Activated CD8-positive, alpha-beta memory T cell treated with anti-CD3 and anti-CD28 coated beads for 48 hours (primary cell): ENCODE measurements around the gene FNDC3B.

Experiments
- DNase-seq, 3 experiments: peaks; one replicate each; pipeline ENCODE4 v3.0.0-alpha.2; 2020; ENCODE audit warnings: low read depth in 2 of 3, low spot score in 2 of 3

The FNDC3B gene

DNA sequence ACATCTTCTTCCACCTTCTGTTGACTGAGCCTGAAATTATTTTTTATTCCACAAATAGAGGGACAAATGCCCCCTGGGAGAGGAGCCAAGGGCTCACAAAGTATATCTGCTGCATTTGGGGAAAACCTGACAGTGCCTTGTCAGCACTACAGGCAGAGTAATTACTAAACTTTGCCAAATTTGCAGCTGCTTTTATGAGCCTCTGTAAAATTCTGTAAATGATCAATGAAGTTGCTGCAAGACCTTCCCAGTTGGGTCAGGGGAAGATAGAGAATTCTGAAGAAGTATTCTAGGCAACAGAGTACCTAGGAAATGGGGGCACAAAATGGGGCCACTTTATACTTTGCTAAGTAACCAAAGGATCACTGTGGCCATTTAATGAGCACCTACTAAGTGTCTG is 398.3 kb downstream of the FNDC3B start:
- no peak for DNase-seq

DNA sequence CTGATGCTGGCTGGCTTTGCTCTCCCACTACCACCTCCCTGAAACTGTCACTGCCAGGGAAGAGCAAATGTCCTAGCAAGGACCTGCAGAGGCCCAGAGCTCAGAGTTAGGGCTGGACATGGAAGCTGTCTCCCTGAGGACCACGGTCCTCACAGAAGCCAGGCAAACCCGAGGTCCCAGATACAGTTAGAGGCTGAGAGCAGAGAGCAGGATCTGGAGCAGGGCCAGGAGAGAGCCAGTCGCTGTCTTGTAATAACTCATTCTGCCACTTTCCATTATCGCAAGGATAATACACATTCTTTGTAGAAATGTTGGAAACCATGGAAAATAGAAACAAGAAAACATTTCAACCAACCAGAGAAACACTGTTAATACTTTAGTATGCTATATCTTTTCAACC is 398.8 kb downstream of the FNDC3B start:
- DNase-seq: no peak

DNA sequence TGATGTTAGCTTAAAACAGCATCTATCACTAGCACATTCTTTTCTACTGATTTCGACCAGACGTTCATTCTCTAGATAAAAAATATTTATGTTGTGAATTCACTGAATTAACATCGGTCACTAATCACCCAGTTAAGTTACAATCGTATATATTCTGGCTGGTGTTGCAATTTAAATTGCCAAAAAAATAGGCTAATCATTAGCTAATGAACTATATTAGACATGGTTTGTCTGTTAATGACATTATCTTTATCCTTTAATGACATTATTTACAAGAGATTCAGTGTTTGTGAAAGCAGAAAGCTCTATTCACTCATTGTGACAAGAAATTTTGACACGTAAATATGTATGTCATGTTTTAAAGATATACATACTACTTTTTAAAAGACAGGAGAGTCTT is 402.2 kb downstream of the FNDC3B start:
- DNase-seq: no peak

DNA sequence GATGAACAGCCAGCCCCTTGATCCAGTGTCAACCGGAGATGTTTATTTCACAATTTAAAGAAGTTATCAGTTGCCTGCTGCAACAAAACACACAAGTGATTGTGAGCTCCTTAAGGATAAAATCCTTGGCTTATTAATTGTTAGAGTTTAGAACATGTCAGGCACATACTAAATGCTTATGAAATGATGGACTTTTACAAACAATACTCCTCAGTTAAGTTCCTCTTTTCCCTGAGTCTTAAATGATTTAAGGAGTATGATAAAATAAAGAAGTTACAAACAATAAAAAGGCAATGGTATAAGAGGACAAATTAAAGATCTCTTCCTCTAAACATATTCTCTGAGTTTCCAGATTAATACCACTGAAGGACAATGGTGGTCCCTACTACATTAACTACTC is 403.2 kb downstream of the FNDC3B start:
- DNase-seq: no peak

DNA sequence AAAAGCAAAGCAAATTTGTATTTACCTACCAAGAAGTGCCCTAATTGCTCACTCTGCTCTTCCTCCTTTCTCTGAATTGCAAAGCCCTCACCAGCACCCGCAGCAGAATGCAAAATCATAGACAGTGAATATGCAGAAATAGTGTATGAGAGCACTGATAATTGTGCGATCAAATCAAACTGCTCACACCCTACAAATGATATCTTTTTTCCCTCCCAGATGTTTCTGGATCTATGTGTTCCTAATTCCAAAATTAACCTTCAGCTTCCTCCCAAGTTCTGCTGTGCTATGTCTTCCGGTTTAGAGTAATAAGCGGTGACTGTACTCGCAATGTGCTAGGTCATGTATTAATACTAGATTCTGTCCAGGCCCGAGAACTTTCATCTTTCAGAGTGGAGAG is 405.4 kb downstream of the FNDC3B start:
- no peak for DNase-seq

DNA sequence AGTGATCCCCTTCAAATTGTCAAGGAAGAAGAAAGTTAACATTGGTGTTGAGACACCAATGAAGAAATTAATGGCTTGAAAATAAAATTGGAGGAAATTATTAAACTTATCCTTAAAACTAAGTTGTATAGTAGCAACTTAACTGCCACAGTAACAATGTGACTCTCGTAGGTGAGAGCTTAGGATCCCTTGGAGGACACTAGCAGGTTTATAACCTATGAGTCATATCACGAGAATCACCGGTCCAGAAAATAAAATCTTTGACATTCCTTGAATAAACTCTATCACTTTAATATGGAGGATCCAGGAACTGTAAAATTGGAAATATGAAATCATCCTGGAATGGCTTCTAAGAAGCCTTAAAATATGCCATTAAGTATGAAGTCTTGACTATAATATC is 406.8 kb downstream of the FNDC3B start:
- no peak for DNase-seq

DNA sequence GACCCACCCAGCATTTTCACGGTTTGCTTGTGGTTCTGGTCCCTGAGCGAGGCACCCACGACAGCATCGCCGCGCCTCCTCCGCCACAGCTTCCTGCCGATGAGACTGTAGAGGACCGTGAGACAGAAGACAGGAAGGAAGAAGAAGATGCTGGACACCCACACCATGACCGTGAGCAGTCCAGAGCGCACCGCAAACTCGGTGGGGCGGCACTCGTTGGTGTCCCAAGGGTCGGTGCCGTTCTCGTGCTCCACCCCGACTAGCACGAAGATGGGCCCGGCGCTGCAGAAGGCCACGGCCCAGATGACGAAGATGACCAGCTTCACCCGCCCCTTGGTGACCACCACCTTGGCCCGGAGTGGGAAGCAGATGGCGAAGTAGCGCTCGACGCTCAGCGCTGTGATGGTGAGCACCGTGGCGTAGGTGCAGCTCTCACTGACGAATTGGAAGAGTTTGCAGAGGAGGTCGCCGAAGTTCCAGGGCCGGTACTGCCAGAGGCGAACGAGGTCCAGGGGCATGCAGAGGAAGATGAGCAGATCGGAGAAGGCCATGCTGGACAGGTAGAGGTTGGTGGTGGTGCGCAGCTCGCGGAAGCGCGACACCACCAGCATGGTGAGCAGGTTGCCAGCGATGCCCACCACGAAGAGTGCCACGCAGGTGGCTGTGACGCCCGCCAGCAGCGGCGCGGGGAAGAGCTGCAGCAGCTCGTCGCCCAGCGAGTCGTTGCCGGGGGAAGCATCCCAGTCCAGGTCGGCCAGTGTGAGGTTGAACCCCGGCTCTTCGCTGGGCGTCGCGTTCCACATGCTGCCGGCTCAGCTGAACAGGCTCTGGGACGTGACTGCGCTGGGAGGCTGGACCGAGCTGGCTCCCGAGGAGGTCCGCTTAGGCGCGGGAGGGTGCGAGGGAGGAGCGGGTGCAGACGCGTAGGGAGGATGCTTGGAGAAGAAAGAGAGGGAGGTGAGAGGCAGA is 408.5 kb downstream of the FNDC3B start, which contains the start of gene GHSR:
GHSR (minus strand) TSS at position 846 of the 969 bp plus-strand sequence; CDS start at position 803, 43 bp downstream.
- DNase-seq: no peak

DNA sequence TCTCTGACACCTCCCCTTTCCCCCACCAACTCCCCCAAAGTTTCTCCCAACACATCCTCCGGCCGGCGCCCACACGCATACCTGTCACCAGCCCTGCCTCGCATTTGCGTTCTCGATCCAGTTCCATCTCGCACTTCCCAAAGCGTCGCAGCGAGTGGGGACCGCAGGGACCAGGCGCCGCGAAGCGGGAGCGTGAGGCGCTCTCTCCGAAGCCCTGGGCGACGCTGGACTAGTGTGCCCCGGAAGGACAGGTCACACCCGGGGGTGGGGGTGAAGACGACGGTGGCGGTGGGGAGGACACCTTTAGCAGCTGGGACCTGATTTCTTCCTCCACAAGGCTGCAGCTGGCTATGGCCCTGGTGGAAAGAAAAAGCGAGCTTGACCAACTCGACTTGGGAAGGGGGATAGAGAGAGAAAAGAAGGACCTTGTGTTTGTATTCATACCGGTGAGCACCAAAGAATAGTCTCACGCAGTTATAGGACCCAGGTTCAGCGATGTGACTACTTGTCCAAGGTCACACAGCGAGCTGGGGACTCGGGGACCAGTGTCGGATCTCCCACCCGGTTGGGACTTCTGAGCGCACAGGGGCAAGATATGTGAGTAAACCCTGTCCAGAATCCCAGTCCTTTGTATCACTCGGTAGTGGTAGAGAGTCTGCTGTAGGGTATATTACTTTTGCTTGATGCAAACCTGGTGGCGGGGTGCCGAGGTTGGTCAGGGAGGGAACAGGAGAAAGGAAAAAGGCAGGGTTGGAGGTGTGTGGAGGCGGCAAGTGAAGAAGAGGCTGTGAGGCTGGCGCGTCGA is 409.5 kb downstream of the FNDC3B start:
- DNase-seq: no peak

DNA sequence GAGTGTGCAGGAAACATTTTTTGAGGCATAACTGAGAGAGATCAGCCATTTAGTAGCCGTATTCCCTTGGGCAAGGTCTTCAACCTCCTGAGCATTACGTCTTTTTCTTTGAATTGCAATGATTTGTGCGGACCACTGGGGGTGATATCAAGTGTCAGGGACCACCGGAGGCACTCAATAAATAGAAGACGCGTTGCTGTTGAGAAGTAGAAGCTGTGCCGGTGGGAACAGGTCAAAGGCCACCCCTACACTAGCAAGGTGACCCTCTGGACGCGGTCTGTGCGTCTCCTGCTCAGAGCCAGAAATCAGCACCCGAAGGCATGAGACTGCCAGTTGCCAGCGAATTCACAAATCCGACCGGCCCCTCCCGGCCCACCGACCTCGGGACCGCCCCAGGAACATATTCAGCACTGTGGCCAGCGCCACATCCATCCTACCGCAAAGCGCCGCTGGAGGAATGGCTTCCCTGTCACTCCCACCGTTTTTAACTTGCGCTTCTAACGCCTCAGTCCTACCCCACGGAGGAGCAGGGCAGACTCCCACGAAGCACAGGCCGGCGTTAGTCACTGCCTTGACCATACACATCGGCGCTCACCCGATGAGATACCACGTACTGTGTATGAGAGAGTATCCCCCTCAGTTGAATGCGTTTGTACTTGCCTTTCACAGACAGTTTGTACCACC is 410.2 kb downstream of the FNDC3B start:
- DNase-seq: no peak
